GM21786 (cell line): Measurements from ENCODE around the gene SLC17A3.

Experiments
- ATAC-seq: cut with Tn5 transposase; IDR thresholded peaks from one replicate; pipeline ENCODE4 v1.9.1; 2021; ENCODE audit not compliant: unreplicated experiment

Gene SLC17A3

DNA sequence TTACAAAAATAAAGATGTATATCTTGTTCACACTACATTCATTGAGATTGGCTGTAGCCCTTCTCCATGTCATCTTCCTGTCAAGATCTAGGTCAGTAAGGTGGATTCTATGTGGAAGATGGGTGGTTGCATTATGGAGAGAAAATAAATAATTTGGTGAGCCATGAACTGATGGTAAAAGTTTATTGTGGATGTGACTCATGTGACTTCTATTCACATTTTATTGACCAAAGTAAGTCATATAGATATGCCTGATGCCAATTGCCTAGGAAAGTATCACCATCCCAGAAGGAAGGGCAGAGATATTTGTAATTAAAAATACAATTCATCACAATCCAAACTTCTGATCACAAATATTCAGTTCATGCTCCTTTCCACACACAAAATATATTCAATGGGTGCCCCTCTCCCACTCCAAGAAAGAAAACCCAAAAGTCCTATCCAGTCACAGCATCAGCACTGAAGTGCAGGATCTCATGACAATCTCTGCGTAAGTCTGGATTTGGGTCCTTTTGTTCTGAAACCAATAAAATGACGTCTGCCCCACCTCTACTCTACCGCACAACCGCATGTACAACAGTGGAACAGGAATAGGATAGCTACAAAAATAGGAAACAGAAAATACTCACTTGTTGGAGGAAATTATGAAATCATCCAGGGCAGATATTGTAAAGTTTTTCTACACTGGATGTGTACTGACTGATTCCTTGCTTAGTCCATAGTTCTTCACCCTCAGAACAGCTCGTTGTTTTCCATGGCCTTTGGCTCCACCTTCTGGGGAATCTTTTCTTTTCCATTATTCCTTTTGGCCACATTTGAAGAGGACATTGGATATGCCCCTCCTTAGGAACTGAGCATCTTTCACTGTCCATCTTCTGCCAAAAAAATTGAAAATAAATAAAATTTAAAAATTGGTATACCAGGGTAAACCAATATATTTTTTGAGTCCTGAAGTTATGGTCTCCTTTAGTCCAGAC lies 16.1 kb upstream of the SLC17A3 start:
- no peak for ATAC-seq

DNA sequence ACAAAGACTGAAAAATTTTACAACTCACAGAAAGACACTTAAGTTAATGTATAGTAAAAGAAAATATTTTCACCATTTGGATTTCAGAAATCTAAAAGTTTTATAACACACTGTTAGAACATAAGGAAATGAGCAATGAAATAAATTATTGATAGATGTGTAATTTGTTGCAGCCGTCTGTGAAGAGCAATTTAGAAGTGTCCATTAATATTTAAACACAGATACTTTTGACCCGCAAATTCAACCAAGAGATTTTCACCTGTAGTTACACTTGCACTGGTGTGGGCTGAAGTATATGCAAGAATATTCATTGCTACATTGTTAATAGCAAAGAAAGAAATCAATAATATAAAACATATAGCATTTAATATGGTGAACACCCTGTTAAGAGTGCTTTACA lies 14.6 kb upstream of the SLC17A3 start:
- ATAC-seq: no peak

DNA sequence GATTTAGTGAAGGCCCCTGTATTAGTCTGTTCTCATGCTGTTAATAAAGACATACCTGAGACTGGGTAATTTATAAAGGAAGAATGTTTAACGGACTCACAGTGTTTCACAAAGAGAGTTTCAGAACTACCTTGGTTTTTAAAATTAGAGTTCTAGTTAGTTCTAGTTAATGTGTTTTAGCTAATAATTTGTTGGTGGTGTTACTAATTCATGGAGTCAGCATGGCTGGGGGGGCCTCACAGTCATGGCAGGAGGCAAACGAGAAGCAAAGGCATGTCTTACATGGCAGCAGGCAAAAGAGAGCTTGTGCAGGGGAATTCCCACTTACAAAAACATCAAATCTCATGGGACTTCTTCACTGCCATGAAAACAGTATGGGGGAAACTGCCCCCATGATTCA lies 12.0 kb upstream of the SLC17A3 start:
- ATAC-seq: no peak

DNA sequence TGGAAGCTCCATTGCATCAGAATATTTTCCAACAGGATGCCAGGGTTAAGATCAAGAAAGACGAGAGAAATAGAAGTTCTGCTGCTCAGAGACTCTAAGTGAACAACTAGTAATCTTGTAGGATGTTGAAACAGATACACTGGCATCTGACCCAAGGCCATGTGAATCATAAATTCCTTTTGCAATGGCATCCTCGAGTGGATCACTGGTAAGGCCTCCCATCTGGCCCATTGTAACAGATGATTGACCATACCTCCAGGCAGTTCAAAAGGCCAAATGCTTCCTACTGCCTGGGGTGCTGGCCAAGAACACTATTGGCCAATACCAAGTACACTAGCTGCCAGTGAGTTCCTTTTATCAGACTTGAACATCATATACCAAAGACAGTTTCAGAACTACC lies 9.9 kb upstream of the SLC17A3 start:
- no peak for ATAC-seq

DNA sequence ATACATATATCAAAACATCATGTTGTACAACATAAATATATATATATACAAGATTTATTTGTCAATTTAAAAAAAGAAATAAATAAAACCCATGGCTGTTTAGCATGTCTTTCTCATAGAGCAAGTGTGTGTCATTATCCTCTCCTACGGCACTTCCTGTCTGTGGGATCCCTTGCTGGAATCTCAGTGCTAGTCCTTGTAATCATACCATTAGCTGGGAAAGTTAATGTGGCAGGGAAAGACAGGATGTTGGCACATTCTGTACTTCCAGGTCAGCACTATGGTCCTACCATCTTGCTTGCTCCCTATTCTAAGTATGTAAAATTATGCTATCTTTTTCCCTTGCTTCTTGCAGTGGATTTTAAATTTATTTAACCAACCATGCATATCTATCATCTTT lies 9.5 kb upstream of the SLC17A3 start:
- no peak for ATAC-seq

DNA sequence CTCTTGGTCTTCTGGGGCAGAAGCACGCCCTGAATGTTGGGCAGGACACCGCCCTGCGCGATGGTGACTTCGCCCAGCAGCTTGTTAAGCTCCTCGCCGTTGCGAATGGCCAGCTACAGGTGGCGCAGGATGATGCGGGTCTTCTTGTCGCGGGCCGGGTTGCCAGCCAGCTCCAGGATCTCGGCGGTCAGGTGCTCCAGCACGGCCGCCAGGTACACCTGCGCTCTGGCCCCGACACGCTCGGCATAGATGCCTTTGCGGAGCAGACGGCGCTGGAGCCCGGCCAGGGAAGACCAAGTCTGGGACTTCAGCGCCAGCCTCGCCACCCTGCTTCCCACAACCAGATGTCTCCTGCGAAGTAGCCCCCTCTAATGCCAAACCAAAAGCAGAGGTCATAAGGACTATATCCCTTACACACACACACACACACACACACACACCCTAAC lies 8.0 kb upstream of the SLC17A3 start:
- ATAC-seq: no peak

DNA sequence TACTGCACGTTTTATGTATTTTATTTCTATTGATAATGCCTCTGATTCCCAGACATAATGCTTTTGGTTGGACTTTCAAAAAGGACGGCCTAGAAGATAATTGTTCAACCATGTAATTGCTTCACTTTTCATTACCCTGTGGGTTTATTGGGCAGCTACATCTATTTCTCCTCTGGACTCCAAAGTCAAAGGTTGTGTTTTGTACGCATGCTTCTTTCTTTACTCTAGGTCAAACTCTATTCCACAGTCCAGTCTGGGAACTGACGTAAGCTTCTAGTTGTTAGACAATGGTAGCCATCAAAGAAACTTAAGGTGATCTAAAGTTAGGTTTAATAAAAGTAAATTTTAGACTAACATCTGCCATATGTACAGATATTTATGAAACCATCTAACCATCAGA lies 6.6 kb upstream of the SLC17A3 start:
- no peak for ATAC-seq

DNA sequence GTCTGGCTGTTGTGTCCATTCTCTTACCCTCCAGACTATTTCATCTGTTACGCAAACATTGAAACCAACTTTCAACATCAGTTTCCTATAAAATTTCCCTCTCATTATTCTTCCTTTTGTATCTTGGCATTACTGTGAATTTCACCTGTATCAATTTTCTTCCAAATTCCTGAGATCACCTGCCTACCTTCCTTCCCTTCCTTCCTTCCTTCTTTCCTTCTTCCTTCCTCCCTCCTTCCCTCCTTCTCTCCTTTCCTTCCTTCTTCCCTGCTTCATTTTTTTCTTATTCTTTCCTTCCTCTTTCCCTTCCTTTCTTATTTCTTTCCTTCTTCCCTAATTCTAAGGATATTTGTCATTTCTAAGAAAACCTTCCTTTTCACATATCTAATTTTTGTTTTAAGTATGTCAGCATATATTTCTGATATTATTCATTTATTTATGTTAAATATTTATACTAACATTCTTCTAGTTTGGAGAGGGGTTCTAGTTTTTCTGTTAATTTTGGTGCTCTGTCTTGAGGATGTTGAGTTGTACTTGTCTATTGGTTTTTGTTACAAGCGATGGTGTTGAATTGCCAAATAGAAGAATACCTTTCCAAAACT lies 4.8 kb upstream of the SLC17A3 start:
- ATAC-seq: no peak

DNA sequence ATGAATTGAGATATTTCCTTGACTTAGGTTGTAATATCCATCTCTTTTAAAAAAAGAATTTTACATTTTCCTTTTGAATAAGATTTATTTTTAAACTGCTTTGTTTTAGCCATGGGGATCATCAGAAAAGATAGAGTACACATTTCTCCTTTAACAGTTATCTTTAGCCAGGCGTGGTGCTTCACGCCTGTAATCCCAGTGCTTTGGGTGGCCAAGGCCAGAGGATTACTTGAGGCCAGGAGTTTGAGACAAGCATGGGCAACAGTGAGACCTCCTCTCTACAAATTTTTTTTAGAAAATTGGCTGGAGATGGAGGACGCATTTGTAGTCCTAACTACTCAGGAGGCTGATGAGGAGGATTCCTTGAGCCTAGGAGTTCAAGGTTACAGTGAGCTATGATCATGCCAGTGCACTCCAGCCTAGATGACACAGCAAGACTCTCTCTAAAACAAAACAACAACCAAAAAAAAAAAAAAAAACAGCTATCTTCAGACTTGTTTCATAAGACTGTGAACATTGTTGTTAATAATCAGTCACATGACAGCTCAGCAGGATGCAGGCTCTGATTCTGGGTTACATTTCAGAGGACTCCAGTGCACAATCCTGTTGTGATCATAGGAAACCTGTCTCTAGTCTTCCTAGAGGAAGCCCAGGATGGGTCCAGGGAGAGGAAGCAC lies 2.0 kb upstream of the SLC17A3 start:
- no peak for ATAC-seq

DNA sequence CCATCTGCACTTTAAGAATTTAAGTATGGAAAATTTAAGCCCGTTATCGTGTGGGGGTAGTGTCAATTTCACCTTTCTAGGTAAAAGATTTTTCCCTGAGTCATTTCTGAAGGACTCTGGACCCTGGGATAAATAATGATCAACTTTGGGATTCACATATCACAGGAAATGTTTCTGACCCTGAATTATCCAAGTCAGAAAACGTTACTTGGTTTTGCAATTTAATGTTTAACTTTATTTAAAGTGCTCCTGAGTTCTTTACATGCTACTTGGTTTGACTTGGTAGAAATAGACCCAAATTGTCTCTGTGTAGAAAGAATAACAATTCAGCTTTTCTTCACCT lies 1.5 kb upstream of the SLC17A3 start:
- no peak for ATAC-seq

DNA sequence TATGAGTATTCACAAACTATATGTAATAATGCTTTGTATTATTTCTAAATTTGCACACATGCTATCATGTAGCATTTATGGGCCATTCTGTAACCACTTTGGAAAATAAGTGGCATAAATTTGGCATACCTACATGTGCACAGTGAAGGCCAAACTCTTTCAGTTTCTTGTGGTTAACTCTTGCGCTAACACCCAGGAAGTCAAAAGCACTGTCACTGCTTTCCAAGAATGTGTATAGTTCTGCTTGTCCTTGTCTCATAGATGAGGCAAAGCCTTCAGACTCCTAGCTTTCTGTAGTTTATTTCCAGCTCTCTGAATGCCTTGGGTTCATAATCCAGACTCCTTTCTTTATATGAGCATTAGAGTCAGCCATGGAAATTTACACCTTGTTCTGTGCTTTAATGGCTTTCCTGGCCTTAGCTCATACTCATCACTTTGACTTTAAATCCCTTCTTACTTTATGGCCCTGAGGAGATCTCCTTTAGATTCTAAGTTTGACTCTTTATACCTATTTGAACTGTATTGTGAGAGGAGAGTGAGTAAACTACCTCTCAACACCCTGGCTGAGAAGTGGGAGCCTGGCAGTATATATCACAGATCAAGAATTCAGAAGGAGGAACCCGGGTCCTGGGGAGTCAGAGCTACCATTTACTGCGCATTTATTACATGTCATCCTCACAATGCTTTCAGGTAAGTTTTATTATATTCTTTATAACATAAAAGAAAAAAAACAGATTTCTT lies 949 bp upstream of the SLC17A3 start:
- ATAC-seq: no peak

DNA sequence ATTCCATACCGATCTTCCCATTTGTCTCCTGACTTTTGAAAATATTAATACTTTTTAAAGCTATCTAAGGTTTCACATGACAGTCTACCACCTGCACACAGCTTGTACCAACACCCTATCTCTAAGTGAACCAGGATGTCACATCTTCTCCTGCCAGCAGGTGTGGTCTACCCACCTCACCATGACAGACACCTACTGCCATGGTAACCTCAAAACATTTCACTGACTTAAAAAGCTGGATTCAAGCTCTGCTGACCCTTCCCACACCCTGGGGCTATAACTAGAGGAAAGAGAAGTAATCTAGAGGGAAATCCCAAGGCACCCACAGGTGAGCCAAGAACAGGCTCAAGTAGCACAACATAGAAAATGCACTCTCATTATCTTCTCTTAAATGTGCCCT lies 1.2 kb downstream of the SLC17A3 start:
- ATAC-seq: no peak

DNA sequence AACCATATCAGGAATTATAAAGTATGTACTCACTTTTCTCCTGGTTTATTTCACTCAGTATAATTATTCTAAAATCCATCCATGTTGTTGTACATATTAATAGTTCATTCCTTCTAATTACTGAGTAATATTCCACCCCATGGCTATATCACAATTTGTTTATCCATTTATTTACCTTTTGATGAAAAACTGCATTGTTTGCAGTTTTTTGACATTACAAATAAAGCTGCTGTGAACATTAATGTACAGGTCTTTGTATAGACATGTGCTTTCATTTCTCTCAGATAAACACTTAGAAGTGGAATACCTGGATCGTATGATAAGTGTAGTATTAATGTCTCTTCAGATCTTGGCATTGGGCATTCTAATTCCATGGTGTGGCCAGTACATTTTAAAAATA lies 4.2 kb downstream of the SLC17A3 start:
- no peak for ATAC-seq

DNA sequence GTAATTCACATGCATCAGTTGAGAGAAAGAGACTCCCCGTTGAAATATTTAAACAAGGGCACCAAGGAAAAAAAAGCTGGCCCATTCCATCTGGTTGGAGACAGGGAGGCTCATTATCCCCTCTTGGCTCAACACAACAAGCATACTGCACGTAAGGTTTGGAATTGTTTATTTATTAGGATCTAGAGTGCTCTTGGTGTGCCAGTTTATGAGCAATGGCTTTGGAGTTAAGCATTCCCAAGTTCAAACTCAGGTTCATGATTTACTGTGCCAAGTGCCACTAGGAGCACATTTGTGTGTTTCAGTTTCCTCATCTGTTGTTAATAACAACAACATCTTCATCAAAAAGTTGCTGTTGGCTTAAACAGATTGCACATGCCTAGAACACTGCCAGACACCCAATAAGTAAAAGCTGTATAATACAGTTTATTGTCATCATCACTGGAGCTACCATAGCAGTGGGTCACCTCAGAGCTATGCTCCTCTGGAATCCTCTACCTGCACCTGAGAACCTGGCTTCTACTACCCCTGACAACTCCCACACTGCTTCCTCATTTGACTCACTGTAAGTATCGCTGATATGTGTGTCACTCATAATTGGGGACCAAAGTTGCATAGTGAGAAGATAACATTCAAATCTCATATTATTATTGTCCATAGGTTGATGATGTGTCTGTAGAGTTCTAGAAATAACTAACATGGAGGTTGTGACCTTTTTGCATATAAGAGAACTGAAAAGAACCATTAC lies 5.4 kb downstream of the SLC17A3 start:
- no peak for ATAC-seq

DNA sequence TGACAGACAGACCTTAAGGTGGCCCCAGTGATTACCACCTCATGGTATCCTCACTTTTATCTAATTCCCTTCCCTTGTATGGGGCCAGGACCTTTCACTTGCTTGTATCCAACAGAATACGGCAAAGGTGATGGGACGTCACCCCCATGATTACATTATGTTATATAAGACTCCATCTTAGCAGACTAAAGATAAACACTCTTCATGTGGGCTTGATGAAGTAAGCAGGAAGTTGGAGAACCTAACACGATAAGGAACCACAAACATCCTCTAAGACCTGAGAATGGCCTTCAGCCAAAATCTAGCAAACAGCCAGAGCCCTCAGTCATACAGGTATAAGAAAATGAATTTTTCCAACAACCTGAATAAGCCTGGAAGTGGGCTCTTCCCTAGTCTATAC lies 8.0 kb downstream of the SLC17A3 start:
- no peak for ATAC-seq

DNA sequence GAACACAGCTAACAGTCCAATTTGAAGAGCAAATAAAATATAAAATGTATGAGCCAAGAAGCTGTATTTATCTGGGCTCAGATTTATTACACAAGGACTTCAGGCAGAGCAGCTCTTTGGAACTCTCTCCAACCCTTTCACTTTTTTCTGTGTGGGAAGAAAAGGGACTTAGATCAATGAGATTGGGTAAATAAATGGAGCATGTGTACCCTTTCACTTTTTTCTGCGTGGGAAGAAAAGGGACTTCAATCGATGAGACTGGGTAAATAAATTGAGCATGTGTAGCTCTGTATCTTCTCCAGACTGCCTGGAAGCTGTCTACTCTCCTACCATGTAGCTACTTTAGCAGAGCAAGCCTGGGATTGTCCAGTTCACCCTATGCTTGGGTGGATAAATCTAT lies 10.7 kb downstream of the SLC17A3 start:
- no peak for ATAC-seq

DNA sequence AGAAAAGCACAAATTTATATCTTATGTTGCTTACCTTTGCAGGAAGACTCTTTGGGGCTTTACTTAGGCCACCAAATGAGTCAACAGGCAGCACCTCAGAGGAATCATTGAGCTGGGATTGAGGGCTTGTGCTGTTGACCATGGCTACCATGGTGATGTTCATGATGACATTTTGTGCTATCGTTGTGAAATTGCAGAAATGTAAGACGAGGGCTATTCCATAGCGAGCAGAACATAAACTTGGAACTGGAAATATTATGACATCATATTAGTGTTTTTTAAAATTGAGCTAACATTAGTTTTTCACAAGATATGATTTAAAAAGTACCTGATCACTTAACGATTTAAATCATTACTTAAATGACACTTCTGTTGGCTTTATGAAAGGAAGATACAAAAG lies 11.8 kb downstream of the SLC17A3 start:
- no peak for ATAC-seq

DNA sequence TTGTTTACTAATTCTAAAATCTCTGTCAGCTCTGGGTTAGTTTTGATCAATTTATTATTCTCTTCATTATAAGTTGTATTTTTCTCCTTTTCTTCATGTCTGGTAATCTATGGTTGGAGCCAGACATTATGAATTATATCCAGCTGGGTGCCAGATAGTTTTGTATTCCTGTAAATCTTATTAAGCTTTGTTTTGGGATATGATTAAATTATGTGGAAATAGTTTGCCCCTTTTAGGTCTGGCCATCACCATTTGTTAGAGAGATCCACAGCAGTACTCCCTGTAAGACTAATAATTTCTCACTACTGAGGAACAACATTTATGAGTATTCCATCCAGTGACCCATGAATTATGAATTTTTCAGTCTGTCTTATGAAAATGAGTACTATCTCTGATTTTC lies 21.3 kb downstream of the SLC17A3 start:
- ATAC-seq: no peak

DNA sequence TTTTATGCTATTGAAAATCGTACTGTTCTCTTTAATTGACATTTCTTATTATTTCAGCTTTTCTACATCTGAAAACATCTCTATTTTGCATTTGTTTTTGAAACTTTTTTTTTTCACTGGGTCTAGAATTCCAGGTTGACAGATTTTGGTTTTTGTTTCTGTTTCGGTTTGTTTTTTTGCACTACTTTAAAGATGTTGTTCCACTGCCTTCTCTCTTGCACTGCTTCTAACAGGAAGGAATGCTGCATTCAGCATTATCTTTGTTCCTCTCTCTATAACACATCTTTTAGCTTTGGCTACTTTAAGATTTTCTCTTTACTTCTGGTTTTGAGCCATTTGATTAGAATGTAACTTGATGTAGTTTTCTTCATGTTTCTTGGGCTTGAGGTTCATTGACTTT lies 22.1 kb downstream of the SLC17A3 start:
- ATAC-seq: no peak

DNA sequence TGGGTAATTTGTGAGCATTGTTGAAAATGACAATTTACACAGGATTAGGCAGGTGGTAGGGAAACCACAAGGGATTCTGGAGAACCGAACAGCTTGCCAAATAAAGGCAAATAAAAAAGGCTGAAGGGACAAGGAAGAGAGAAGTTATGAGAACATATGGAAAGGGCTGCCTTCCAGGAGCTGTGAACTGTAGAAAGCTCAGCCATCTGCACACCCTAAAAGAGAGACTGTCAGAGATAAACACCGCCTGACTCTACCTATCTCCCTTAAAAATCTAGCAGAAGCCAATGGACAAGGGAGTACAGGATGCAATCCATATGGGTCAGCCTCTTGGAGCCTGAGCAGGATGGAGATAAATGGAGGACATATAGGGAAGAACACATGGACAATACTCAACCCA lies 29.5 kb downstream of the SLC17A3 start:
- ATAC-seq: no peak

DNA sequence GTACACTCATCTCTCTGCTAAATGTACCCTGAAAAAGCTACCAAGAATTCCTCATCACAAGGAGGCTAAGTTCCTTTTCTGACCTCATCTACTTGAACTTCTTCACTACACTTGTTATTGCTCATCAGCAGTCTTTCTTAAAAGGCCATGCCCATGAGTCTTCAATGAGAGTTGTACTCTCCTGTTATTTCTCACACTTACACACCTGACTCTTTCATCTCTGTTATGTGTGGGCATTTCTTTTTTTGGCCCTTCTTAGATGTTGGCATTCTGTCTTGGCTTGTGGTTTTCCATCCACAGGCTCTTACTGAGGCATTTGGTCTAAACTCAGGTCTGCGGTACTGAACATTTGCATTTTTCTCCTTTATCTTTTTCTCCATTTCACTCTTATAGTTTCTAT lies 31.5 kb downstream of the SLC17A3 start:
- no peak for ATAC-seq
